GM12878 (cell line): Measurements from ENCODE around the gene GPR137B. TPM values are rescaled to one million over a fixed set of nuclear protein-coding genes. Genes with fewer than 3 reads are reported as not detected.

ENCODE experiments used
- ATAC-seq: fragments of 200-7000 bp; cut with Tn5 transposase; 3 replicates; pipeline ENCODE4 v1.9.1; 2020; ENCODE audit warnings: mild to moderate bottlenecking, moderate library complexity
- BruUV-seq: library from RNA; stranded (reverse); fragments of 400-500 nt; replicated peaks from 2 replicates; lab custom pipeline; 2021; lab: Mats Ljungman, UMichigan
- CTCF ChIA-PET: fragments of 300-600 bp; sonication (Branson Sonifier 250); formaldehyde crosslinking; extraction: SDS; loops from one replicate; lab custom pipeline; 2021; ENCODE audit warnings: inconsistent platforms; lab: Yijun Ruan, JAX
- POLR2A ChIA-PET: fragments of 350-600 bp; formaldehyde crosslinking; extraction: SDS; loops from one replicate; lab custom pipeline; 2021; ENCODE audit warnings: inconsistent platforms; lab: Charles Lee
- RAD21 ChIA-PET: fragments of 300-600 bp; sonication (Branson Sonifier 250); formaldehyde crosslinking; loops from one replicate; lab custom pipeline; 2023; ENCODE audit warnings: antibody characterized with exemption; ENCODE audit not compliant: unreplicated experiment; lab: Charles Lee
- SMC1A ChIA-PET: fragments of 300-600 bp; sonication (Branson Sonifier 250); formaldehyde crosslinking; loops from one replicate; lab custom pipeline; 2023; ENCODE audit not compliant: unreplicated experiment, uncharacterized antibody; lab: Charles Lee
- DNase-seq: peaks from one replicate; pipeline ENCODE4 v3.0.0-alpha.2; 2011; ENCODE audit warnings: low read depth, low spot score
- FAIRE-seq: peaks from 3 replicates; lab custom pipeline; 2011; peaks lifted over from hg19 to GRCh38; lab: Jason Lieb, UNC
- H2AFZ ChIP-seq: 2 replicates; pipeline ENCODE4 v1.6.0; 2011; ENCODE audit warnings: low read depth, low read length, control low read depth; ENCODE audit not compliant: control insufficient read depth
- H3K27ac ChIP-seq: 2 replicates; pipeline ENCODE4 v1.5.1; 2011; ENCODE audit warnings: control low read depth; ENCODE audit not compliant: control insufficient read depth, insufficient read depth
- H3K27me3 ChIP-seq, 2 experiments: replicated peaks in 1 of 2; 2 replicates each; pipeline versions ENCODE4 v1.6.0 to v1.6.1; 2011; ENCODE audit warnings: low read length in 1 of 2; ENCODE audit not compliant: control insufficient read depth in 2 of 2, insufficient read depth in 2 of 2
- H3K36me3 ChIP-seq, 2 experiments: 2 replicates each; pipeline ENCODE4 v1.5.1; 2011; ENCODE audit warnings: low read length in 1 of 2; ENCODE audit not compliant: control insufficient read depth in 2 of 2, insufficient read depth in 2 of 2
- H3K4me1 ChIP-seq: 2 replicates; pipeline ENCODE4 v1.6.1; 2011; ENCODE audit warnings: mild to moderate bottlenecking, low read length, moderate library complexity, mixed read lengths; ENCODE audit not compliant: control insufficient read depth, insufficient read depth
- H3K4me2 ChIP-seq: 2 replicates; pipeline ENCODE4 v1.6.0; 2011; ENCODE audit warnings: control low read depth; ENCODE audit not compliant: control insufficient read depth, insufficient read depth
- H3K4me3 ChIP-seq: fragments of 200-600 bp; sonication (generic); 2 replicates; pipeline ENCODE4 v1.5.1; 2016
- H3K79me2 ChIP-seq: 2 replicates; pipeline ENCODE4 v1.6.0; 2011; ENCODE audit warnings: low read length; ENCODE audit not compliant: control insufficient read depth, insufficient read depth
- H3K9ac ChIP-seq: 2 replicates; pipeline ENCODE4 v1.8.0; 2011; ENCODE audit warnings: low read length, control low read depth, mixed read lengths; ENCODE audit not compliant: control insufficient read depth, insufficient read depth
- H3K9me3 ChIP-seq: replicated peaks from 3 replicates; pipeline ENCODE4 v1.5.1; 2011; ENCODE audit warnings: mild to moderate bottlenecking, low read length; ENCODE audit not compliant: control insufficient read depth, insufficient read depth
- H4K20me1 ChIP-seq: 2 replicates; pipeline ENCODE4 v1.6.0; 2011; ENCODE audit not compliant: control insufficient read depth, insufficient read depth
- HDGF ChIP-seq: fragments of 450-650 bp; IDR thresholded peaks from 2 replicates; pipeline ENCODE4 v1.6.1; 2016; ENCODE audit warnings: antibody characterized with exemption
- IKZF2 ChIP-seq, 2 experiments: fragments of 450-650 bp; IDR thresholded peaks; 2 replicates each; pipeline ENCODE4 v1.6.1; 2017; ENCODE audit warnings: mild to moderate bottlenecking in 2 of 2, moderate library complexity in 2 of 2
- MXI1 ChIP-seq: fragments of 150-350 bp; IDR thresholded peaks from 2 replicates; pipeline ENCODE4 v1.6.1; 2011; ENCODE audit warnings: low read depth, mild to moderate bottlenecking, inconsistent platforms, low read length, improper control_type of control experiment
- MYB ChIP-seq: fragments of 150-350 bp; IDR thresholded peaks from 2 replicates; pipeline ENCODE4 v1.6.1; 2014; ENCODE audit warnings: mild to moderate bottlenecking, low read depth, low read length, borderline replicate concordance
- NBN ChIP-seq: fragments of 450-650 bp; IDR thresholded peaks from 2 replicates; pipeline ENCODE4 v1.6.1; 2016
- NFXL1 ChIP-seq: fragments of 450-650 bp; IDR thresholded peaks from 2 replicates; pipeline ENCODE4 v1.6.1; 2017; ENCODE audit warnings: antibody characterized with exemption, mild to moderate bottlenecking, borderline replicate concordance
- NR2C2 ChIP-seq: IDR thresholded peaks from 2 replicates; pipeline ENCODE4 v1.6.1; 2011; ENCODE audit warnings: borderline replicate concordance, low read depth; ENCODE audit not compliant: control insufficient read depth, insufficient read length
- RAD51 ChIP-seq: fragments of 450-650 bp; IDR thresholded peaks from 2 replicates; pipeline ENCODE4 v1.6.1; 2016; ENCODE audit warnings: moderate library complexity, mild to moderate bottlenecking, inconsistent platforms
- STAT3 ChIP-seq: IDR thresholded peaks from 2 replicates; pipeline ENCODE4 v1.6.1; 2011; ENCODE audit warnings: low read depth, low read length, improper control_type of control experiment
- ZNF217 ChIP-seq: fragments of 450-650 bp; IDR thresholded peaks from 2 replicates; pipeline ENCODE4 v1.6.1; 2017; ENCODE audit warnings: antibody characterized with exemption, mild to moderate bottlenecking
- WGBS: methylation state at CpG from one replicate; pipeline ENCODE4 v1.1.6; 2016; ENCODE audit warnings: low lambda C conversion rate; ENCODE audit not compliant: insufficient replicate concordance, insufficient coverage; ENCODE audit errors: missing lambda C conversion rate; 5-methylcytosine and 5-hydroxymethylcytosine counted together
- in situ Hi-C: fragments of 300-500 bp; cut with MboI; formaldehyde crosslinking; loops from 9 replicates; pipeline ENCODE4 v1.14.3; 2018; ENCODE audit warnings: mixed read lengths
- intact Hi-C: fragments of 100-400 bp; cut with micrococcal nuclease; formaldehyde crosslinking; loops from one replicate; pipeline ENCODE4 v1.14.2; 2022; ENCODE audit not compliant: unreplicated experiment
- polyA plus RNA-seq, 11 experiments: library from polyadenylated mRNA; depleted of rRNA in 4 of 11; unstranded in 6 of 11; stranded (reverse) in 5 of 11; fragments of >200 nt; fragmentation: Nextera tagmentation in 4 of 11; fragmentation: Illumina TruSeq in 1 of 11; extraction: Ambion mirVana in 4 of 11; extraction: Trizol in 1 of 11; gene quantifications; 1 replicate in 1 of 11; 2 replicates in 10 of 11; pipeline versions ENCODE4 v1.2.1 to v1.2.3, GENCODE V29; 2011 to 2016; ENCODE audit warnings: inconsistent platforms in 2 of 11, missing spikeins in 2 of 11, low read depth in 1 of 11
- total RNA-seq, 4 experiments: library from RNA; depleted of rRNA in 3 of 4; stranded (reverse); fragments of >200 nt in 3 of 4; fragmentation: Illumina TruSeq in 1 of 4; extraction: Trizol in 1 of 4; gene quantifications; 2 replicates each; pipeline versions ENCODE4 v1.2.1 to v1.2.3, GENCODE V29; 2013 to 2021
- TF ChIP-seq, protein P1 (sequence below): IDR thresholded peaks from 2 replicates; pipeline ENCODE4 v1.6.1; 2012; ENCODE audit warnings: low read depth, low read length, improper control_type of control experiment

The GPR137B gene
- total and polyA plus RNA-seq, 10 of the 15 experiments (the other 5 are each of a cell fraction or from before 2014, with no cell fraction given), result 5.4 to 20.8 (median 12.5) TPM

DNA sequence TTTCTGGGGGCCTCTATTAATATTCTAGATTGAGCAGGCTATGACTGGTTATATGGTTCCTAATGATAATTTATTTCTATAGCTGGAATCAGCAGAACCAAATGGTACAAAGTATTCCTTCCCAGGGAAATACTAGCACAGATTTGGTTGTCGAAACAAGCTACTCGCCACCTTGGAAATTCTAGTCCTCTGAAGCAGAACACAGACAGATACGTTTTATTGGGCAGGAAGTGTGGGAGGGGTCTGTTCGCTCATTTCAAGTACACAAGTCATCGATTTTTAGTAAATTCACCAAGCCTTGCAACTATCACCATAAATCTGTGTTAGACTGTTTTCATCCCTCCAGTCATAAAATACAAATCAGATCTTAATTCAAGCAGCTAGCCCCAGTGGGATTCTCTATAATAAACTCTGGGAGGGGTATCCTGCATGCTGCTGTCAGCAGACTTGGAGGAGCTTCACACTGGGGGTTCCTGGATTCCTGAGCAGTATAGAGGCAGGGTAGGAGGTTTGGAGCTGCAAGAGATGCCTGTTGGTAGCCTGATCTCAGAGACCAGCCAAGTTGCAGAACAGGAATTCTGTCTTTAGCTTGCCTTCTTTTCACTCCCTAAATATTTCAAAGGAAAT, 9.8 kb upstream of the GPR137B start:
- Histone ChIP-seq H3K79me2 (no peaks in the 10 kb centered on the region), H3K4me1 (peaks cover 3% of the 10 kb centered on the region; the same call in 1 of the 2 replicates), H3K4me2 (no peak overlapping the region), H3K9me3 (no peaks in the 10 kb centered on the region; the same call in 2 of the 3 replicates), H3K36me3 (no peaks in the 10 kb centered on the region)
- RAD21 ChIA-PET, result interaction anchor here (0.6 kb wide), 1 partner anchor 327 kb away, joined by 3 read pairs; no protein-coding TSS in a partner anchor
- WGBS, result 58% methylated on average over 5 of the region's 5 CpGs
- CTCF ChIA-PET, result interaction anchor here (0.6 to 0.7 kb wide), 2 partner anchors 15 to 20 kb away, joined by 3 to 4 read pairs; no protein-coding TSS in a partner anchor
- BruUV-seq, result no TSS peak
- no peak for DNase-seq
- SMC1A ChIA-PET, result interaction anchor here (1.1 to 2.1 kb wide), 5 partner anchors 8 to 26 kb away, joined by 3 to 8 read pairs (median 6); no protein-coding TSS in a partner anchor
- POLR2A ChIA-PET, result interaction anchor here (1.3 to 2.7 kb wide), 2 partner anchors 9 to 24 kb away, joined by 3 to 6 read pairs; no protein-coding TSS in a partner anchor
- no peak for ATAC-seq
- intact Hi-C loops, result no loop called here
- TF ChIP-seq IKZF2 (IDR thresholded peaks at IDR 0.05) (no peak), MXI1 (no peak), NFXL1 (no peak), NBN (no peak), RAD51 (no peak), NR2C2 (no peak), HDGF (no peak), STAT3 (no peak), MYB (no peak), ZNF217 (no peak)
- TF ChIP-seq, protein P1, sequence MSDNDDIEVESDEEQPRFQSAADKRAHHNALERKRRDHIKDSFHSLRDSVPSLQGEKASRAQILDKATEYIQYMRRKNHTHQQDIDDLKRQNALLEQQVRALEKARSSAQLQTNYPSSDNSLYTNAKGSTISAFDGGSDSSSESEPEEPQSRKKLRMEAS, result no peak
- TF ChIP-seq, all 136 proteins: peak for 0
- H3K9ac ChIP-seq, result no peak overlapping the region
- FAIRE-seq, result no peak
- H3K4me3 ChIP-seq, result no peak overlapping the region
- no peak overlapping the region for H3K27ac ChIP-seq
- H3K27me3 ChIP-seq, result no peaks in the 10 kb centered on the region
- no peaks in the 10 kb centered on the region for H4K20me1 ChIP-seq
- no peak overlapping the region for H2AFZ ChIP-seq
- in situ Hi-C loops, result no loop called here
